Kidney capillary endothelial cell (primary cell): Measurements from ENCODE around the gene ZSCAN5C.
"Not testable (repeated sequence)": the region's sequence is repeated elsewhere in the genome, so short reads cannot be mapped to it uniquely, and the experiment has no call there.

Experiments used
- DNase-seq: peaks from one replicate; pipeline ENCODE4 v3.0.0-alpha.2; 2018; ENCODE audit warnings: low spot score

ZSCAN5C gene

DNA sequence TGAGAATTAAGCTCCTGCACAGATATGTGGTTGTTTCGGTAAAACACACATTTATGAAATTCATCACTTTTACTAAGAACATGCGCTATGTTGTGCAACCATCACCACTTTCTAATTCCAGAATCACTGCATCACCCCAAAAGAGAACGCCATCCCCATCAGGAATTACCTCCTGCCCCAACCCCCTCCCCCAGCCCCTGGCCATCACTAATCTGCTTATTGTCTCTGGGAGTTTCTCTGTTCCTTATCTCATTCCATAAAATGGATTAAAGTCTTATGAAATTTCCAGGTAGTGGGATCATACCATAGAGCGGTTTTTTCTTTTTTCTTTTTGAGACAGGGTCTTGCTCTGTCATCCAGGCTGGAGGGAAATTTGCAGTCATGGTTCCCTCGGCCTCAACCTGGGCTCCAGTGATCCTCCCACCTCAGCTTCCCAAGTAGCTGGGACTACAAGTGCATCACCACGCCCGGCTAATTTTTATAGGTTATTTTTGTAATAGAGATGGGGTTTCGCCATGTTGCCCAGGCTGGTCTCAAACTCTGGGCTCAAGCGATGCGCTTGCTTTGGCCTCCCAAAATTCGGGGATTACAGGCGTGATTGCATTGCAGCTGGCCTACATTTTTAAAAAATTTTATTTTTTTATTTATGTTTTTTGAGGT is 8.0 kb upstream of the ZSCAN5C start:
- DNase-seq, result no peak

- DNase-seq, result not testable (repeated sequence)
Measured at GRCh38 chr19:56197646-56198045, 4.4 kb upstream of the ZSCAN5C start, which contains the start of gene ZSCAN5B. ZSCAN5B (minus strand) TSS chr19:56197783; CDS start chr19:56193052, 4,731 bp downstream.

GRCh38 chr19:56199687-56200086 is 2.4 kb upstream of the ZSCAN5C start:
- DNase-seq, result no peak

- not testable (repeated sequence) for DNase-seq
Measured at GRCh38 chr19:56207581-56207980, 5.5 kb downstream of the ZSCAN5C start.

DNA sequence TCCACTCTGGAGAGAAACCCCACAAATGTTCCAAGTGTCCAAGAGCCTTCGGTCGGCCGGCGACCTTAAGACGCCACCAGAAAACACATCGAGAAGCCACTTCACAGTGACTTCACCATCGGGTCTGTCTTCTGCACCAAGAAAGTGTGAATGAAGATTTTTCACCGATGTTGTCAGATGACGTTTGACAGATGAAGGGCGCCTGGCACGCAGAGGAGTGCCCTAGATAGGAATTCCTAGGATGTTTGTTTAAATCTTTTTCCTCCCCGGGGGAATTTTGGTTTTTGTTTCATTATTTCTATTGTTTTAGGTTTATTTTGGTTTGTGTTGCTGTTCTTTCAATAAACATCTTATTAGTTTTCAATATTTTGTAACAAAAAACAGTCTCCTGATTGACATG is 7.0 kb downstream of the ZSCAN5C start:
- no peak for DNase-seq

GRCh38 chr19:56210036-56210435 is 8.0 kb downstream of the ZSCAN5C start:
- DNase-seq, result not testable (repeated sequence)

DNA sequence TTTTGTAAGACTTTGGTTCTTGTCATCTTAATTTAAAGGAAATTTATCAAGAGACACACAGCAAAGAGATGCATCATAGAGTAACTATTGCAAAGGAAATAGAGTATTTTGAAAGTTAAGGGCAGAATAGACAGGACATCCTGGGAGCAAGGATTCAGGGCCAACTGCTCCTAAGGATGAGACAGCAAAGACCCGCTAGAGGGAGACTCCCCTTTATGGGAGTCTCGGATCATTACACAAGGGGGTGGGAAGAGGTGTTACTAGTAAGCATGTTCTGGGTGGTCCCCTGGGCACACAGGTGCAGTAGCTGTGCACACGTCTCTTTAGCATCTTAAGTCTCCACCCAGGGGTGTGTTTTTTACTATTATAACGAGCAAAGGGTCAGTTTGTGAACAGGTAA is 9.6 kb downstream of the ZSCAN5C start:
- no peak for DNase-seq

DNA sequence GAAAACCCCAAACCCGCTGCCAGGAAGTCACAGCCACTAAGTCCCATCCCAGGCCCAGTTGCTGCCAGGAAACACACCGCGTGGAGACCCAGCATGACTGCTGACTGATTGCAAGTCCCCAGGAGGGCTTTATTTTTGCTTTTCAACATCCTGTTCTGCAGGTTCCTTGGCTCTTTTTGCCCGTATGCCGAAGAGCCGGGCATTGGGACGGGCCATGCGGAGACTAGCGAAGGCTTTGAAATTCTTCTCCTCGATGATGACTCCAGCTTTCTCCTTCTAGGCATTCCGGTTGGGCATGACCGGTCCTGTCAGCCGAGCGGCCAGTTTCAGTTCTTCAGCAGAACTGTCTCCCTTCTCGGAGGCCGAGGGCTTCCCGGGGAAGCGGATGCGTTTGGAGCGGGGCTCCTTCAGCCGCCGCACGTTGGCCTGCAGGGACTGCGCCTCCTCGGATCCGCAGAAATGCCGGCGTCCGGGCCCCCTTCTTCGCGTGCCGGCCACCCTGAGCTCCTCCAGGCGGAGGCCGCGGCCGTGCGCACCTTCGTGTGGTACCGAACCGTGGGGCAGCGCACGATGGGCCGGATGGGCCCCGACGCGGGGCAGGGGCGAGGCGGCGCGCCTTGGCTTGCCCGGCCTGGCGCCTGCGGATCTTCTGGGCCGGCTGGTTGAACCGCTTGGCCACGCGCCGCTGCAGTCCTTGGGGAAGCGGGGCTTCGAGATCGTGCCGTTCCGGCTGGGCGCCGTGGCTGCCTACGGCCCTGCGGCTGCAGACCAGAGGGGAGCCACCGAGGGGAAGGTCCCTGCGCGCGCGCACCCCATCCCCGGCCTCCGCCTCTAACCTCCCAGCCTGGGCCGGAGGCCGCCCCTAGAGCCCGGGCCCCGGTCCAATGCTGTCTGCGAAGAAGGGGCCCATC is 15.2 kb downstream of the ZSCAN5C start:
- no peak for DNase-seq

GRCh38 chr19:56218961-56219360 is 16.9 kb downstream of the ZSCAN5C start:
- peak; percentile 71 for DNase-seq

- peak; percentile 3 for DNase-seq
Measured at GRCh38 chr19:56221442-56221841, 19.4 kb downstream of the ZSCAN5C start.

DNA sequence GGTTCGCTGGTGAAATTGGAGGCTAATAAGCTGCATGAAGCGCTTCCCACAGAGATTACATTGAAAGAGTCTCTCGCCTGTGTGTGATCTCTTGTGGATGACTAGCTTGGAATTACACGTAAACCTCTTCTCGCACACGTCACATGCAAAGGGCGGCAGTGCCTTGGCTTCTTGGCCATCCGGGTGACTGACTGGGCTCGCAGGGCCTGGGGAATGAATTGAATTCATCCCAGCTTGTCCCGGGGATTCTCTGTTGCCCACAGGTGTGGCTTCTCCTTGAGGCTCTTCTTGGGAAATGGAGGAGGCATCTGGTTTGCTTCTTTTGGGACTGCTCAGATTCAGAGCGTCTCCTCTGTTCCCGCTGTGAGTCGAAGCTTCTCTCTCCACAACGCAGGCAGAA is 19.8 kb downstream of the ZSCAN5C start:
- DNase-seq, result no peak

DNA sequence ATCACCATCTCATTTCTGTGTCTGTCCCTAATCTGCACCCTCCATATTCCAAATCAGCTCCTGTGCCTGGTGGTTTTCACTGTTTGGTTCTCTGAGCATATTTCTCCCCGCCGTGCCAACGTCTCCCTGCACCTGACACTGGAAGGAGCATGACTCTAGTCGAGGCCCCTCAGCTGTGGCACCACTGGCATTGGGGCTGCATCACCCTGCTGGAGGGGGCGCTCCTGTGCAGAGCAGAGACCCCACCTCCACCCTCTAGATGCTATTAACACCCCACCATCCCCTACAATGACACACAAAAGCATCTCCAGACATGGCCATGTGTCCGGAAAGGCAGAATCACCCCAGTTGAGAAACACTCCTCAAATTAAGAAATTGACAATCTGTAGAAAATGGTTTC is 20.8 kb downstream of the ZSCAN5C start:
- DNase-seq, result no peak

- DNase-seq, result no peak
Measured at GRCh38 chr19:56223481-56223880, 21.4 kb downstream of the ZSCAN5C start.

- peak; percentile 20 for DNase-seq
Measured at GRCh38 chr19:56245121-56245740, 43.2 kb downstream of the ZSCAN5C start.

- DNase-seq, result not testable (repeated sequence)
Measured at GRCh38 chr19:56245764-56246163, 43.7 kb downstream of the ZSCAN5C start.

DNA sequence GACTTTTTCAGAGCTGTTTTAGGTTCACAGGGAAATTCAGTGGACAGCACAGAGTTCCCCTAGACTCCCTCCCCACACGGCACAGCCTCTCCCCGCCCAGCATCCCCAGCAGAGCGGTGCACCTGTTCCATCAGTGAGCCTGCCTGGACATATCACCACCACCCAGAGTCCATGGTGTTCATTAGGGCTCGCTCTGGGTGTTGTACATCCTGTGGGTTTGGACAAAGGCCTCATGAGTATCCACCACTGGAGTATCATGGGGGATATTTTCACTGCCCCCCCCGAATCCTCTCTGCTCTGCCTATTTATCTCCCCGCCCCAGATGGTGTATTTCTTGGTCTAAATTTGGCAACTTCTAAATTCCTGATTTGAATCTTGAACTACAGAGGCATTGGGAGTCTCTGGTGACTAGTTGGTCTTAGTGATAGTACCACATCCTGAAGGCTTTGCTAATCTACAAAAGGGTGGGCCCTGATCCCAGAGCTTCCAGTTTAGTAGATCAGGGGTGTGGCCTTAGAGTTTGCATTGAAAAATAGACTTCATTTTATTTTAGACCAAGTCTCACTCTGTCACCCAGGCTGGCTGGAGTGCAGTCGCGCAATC is 46.8 kb downstream of the ZSCAN5C start:
- not testable (repeated sequence) for DNase-seq

GRCh38 chr19:56252699-56253422 is 50.8 kb downstream of the ZSCAN5C start:
- peak; percentile 86 for DNase-seq

GRCh38 chr19:56253737-56254136 is 51.7 kb downstream of the ZSCAN5C start:
- DNase-seq, result peak; percentile 68

GRCh38 chr19:56258272-56258671 is 56.2 kb downstream of the ZSCAN5C start:
- DNase-seq, result no peak
